Iris pigment epithelial cell (primary cell): Measurements from ENCODE around the gene TTLL9.

Source experiments
- DNase-seq: peaks from one replicate; pipeline ENCODE4 v3.0.0-alpha.2; 2011; ENCODE audit warnings: low read depth

TTLL9 gene

DNA sequence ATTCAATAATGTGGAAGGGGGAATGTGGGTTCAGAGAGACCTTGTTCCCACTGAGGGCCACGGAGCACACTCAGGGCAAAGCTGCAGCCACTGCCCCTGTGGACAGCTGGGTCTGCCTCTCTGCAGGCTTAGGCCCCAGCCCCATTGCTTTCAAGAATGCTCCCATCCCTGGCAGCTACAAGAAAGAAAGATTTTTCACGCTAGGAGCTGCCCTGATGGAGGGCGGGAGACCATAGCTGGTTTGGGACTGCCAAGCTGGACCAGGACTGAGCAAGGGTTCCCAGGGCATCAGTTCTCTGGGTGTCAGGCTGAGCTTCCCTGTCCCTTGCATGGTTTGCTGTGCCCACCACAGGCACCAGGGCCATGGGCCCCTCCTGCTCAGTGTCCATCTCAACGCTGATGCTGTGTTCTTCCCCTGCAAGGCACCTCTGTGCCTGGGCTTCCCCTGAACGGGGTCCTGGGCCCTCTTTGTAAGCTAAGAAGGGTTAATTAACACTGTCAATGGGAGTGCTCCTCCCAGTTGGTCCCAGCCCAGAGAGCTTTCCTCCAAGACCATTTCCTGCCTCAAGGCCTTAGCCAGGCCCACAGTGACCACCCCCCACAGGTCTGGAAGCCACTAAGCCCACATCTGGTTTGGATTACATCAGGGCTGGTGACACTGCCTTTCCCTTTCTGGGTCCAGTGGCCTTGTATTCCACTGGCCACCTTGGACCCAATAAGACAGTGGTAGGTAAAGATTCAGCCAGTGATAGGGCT lies 33.4 kb upstream of the TTLL9 start:
- no peak for DNase-seq

DNA sequence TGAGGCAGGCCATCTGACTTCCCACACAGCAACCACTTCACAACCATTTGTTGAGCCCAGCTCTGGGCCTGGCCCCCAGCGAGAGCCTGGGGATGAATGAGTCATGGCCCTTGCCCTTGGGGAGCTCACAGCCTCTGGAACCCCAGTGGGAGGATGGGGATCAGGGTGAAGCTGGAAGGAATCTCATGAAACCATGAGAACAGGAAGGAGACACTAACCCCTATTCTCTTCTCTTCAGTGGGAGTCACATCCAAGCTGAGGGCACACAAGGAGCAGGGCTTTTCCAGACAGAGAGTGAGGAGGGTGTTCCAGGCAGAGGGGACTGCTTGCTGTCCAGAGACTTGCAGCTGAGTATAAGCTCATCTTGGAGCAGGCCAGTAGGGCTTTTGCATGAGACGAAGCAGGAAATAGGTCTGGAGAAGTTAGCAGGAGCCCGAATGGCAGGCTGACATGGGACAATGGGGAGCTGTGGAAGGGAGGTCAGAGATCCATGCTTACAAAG lies 32.5 kb upstream of the TTLL9 start:
- DNase-seq = peak; percentile 71

DNA sequence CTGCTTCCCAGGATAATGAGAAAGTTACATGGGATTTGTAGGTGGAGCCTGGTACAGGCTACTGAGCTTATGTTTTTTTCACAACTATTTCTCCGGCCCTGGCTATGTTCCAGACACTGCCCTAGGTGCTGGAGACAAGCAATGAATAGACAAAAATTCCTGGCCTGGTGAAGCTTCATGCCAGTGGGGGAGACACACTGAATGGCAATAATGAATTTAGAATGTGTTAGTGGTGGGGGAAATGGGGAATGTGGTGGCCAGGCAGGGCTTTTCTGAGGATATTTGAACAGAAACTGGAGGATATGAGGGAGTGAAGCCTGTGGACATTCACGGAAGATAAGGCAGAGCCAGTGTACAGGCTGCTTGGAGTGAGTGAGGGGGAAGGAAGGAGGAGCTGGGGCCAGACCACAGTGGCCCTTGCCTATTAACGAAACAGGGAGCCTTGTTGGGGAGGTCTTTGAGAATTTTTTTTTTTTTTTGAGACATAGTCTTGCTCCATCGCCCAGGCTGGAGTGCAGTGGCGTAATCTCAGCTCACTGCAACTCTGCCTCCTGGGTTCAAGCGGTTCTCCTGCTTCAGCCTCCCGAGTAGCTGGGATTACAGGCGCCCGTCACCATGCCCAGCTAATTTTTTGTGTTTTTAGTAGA lies 31.7 kb upstream of the TTLL9 start:
- no peak for DNase-seq

DNA sequence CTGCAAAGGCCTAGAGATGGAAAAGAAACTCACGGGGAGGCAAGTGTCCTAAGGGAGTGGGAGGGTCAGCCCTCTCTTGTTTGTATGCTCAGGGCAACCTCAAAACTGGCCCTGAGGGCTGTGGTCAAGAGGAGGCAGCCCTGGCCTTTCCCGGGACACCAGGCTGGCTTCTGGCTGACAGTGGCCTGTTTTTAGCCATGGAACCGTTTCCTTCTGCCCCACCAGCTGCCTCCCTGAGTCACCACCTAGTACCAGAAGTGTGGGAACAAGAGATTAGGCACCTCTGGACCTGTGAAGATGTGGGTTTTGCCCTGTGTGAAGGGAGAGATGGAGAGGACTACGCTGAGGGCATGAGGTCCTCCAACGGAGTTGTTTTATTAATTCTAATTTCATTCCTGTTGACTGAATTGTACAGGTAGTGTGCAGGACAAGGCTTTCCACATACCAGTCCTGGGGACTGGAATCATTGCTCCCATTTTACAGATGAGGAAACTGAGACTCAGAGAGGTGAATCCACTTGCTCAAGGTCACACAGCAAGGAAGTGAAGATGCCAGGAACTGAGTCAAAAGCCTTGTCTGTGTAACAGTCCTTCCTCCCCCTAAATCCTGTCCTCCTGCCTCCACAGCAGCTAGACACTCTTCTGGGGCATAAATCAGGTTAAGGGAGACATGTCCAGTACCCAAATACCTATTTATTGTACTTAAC lies 30.5 kb upstream of the TTLL9 start:
- no peak for DNase-seq

DNA sequence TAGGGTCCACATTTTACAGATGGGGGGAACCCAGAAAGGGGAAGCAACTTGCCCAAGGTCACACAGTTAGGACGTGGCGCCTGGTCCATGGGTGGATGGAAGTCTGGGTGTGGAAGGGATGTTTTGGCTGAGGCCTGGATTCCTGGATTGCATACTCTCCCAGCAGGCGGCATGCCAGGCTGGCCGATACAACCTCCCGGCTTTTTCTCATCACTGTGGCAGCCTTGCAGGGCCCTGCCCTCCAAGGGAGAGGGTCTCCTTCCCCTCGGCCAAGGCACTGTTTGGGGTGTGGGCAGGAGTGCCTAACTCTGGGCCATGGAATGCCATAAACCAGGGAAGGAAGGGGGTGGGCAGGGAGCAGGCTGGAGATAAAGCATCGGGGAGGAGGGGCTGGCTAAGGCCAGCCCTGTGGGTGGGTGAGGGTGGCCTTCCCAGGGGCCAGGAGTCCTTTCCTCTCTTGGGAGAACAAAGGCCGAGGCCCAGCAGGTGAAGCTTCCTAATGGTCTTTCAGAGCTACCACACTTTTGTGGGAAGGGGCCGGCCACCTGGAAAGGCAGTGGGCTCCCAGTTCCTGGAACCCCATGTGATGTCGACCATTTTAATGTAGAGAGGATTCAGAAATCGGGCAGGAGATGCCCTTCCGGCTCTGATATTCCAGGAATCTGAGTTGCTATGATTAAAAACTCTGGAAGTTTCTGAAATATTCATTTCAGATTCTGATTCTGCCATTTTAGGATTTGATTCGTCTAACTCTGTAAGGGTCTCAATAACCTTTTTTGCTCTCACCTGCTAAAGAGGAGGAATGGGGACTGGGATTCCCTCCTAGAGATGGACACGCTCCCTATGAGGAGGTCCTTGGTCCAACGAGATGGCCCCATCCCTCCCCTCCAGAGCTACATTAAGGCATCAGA lies 29.3 kb upstream of the TTLL9 start:
- DNase-seq = no peak

DNA sequence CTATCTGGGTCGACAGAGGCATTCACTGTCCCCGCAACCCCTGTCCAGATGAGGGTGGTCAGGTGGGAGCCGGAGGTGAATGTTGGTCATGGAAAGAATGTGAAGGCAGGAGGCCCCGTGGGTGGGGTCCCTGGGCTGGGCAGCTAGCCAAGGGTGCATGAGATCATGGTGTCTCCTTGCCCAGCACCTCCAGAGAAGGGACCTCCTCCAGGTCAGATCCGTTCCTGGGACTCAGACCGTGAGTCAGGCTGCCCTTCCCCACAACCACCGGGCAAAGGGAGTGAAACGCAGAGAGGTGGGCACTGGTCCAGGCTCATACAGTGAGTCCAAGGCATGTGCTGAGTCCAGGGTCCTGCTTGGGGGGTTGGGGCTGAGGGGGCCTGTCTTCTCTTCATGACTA lies 28.5 kb upstream of the TTLL9 start:
- DNase-seq = peak; percentile 75

DNA sequence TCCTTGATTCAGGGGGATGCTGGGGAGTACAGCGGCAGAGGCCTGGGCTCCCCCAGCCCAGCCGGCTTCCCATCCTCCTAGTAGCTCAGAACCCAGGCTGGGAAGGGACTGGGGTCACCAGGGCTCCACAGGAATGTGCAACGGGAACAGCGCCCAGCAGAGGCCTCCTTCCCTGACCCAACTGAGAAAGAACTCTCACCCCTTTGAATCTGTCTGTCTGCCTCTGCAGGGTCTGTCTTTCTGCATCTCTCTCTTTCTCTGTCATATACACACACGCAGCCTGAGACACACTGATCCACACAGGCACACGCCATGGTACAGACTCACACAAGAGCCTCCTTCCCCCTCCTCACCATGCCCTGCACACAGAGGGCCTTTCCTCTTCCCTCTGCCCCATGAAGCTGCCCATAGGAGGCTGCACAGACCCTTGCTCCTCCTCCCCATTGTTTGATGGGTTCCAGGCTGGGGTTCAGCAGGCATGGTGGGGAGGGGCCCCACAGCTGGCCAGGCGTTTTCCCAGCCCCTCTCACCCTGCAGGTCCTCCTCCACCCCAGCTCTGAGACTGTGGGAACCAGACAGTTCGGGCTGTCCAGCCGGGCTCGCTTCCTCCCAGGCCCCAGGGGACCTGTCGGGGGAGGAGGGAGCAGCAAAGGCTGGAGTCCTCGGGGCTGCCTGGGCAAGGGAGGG lies 27.8 kb upstream of the TTLL9 start:
- DNase-seq = peak; percentile 78

DNA sequence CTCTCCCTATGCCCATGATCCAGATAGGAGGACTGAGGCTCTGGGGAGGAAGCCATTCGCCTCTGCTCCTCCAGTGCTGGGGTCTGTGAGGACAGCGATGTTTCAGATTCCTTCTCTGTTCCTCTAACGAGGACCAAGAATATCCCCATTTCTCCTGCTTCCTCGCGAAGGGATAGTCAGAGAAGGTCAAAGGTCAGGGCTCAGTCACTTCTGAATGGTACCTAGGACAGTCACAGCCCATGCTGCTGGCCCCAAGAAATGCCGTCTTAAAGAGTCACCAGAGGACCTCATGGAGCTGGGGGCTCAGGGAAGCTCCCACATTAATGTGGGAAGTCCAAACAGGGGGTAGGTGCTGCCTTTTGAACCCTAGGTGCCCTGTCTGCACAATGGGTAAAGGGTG lies 27.1 kb upstream of the TTLL9 start:
- no peak for DNase-seq

DNA sequence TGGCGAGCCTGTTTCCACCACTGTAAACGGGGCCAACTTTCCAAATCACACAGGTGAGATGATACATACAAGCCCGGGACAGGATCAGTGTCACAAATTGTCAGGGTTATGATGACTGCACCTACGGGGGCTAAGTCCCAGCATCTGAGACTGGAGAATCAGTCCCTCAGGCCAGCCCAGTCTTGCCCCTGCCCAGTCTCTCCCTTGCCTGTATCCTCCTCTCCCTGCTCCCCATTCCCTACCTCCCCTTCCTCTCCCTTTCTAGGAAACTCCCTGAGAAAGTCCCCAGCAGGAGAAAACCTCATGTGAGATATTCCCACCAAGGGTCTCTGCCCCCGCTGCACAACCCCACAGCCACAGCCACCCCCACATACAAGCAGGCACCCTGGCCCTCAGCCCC lies 26.6 kb upstream of the TTLL9 start:
- DNase-seq = no peak

DNA sequence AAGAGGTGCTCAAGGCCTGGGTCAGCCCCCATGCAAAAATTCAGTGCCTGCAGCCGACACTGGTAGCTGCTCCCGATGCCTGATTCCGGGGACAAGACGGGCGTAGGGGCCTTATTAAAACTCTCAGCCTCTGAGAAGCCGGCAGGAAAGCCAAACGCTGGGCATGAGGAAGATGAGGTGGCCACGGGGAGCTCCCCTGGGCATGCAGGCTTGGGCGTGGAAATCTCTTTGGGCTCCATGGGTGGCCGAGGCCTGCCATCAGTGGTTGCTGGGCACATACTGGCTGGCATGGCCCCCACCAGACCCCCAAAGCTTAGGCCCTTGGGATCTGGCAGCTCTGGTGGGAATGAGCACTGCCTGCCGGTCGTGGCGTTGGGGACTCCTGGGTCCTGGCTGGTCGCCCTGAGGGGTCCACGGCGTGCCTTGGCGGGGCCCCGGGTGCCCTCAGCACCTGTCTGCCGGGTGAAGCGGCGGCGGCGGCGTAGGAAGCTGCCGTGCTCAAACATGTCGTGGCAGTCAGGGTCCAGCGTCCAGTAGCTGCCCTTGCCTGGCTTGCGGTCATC lies 25.6 kb upstream of the TTLL9 start:
- no peak for DNase-seq

DNA sequence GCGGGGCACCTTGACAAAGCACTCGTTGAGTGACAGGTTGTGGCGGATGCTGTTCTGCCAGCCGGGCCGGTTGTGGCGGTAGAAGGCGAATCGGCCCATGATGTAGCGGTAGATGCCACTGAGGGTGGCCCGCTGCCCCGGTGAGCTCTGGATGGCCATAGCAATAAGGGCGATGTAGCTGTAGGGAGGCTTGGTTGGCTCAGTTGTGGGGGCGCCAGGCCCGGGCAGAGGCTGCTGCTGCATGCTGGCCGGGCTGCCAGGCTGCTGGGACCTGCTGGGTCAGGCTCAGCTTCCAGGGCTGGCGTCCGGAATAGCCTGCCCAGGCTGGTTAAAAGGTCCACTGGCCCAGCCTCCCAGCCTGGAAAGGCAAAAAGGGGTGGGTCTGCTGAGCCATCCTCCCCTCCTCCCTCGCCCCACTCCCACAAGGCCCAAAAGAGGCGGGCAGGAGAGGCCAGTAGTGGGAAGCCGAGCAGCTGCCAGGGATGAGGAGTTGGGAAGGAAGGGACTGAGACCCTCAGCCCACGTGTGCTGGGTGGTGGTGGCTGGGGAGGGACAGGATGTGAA lies 25.1 kb upstream of the TTLL9 start, which contains the start of gene FOXS1:
TSS of gene FOXS1 (minus strand) at position 305 of the 564 bp plus-strand sequence. CDS start at position 243, 62 bp downstream.
- DNase-seq = no peak

DNA sequence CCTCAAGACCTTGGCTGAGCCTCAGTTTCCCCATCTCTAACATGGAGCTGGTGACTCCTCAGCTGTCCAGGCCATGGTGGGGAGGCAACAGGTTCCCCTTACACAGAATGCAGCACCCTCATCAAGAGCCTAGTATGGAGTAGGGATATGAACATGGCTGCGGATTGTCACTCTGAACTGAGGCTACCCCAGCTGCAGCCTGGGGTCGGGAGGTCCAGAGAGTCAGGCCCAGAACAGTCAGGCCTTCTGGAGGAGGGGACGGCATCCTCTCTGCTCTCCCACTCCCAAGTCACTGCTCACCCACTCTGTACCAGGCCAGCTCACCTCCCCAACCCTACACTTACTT lies 23.7 kb upstream of the TTLL9 start:
- no peak for DNase-seq

DNA sequence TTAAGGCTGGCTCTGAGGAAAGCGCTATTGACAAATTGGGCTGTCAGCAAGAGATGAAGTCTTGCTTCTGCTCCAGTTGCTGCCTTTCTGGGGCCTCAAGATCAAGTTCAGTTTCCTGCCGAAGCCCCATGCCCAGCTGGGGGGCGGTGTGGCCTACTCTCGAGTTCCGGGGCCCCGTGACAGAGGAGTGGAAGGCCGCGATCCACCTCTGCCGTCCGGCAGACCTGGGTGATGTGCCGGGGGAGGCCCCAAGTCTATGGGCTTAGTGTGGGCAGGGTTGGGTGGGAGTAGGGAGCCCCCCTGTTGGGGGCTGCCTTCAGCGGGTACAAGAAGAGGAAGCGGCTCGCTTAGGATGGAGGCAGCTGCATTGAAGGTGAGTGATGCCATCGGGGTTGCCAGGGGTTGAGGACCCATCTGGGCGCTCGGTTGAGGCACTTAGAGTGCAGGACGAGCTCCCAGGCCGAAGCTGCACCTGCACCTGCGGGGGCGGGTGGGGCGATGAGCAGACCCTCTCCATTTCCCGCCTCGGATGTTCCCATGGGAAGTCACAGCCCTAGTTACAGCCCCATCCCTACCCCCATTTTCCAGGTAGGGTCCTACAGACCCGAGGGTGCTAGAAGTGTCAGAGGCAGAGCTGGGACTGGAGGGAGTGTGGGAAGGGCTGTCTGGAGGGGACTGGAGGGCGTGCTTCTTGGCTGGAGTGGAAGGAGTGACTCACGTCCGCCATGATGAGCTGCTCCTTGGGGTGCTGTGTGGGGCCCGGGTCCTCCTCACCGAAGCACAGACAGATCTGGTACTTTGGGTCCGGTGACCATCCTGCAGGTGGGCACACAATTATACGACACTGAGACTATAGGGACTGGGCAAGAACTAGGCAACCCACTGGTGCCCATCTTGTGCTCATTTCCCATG lies 22.1 kb upstream of the TTLL9 start:
- no peak for DNase-seq

DNA sequence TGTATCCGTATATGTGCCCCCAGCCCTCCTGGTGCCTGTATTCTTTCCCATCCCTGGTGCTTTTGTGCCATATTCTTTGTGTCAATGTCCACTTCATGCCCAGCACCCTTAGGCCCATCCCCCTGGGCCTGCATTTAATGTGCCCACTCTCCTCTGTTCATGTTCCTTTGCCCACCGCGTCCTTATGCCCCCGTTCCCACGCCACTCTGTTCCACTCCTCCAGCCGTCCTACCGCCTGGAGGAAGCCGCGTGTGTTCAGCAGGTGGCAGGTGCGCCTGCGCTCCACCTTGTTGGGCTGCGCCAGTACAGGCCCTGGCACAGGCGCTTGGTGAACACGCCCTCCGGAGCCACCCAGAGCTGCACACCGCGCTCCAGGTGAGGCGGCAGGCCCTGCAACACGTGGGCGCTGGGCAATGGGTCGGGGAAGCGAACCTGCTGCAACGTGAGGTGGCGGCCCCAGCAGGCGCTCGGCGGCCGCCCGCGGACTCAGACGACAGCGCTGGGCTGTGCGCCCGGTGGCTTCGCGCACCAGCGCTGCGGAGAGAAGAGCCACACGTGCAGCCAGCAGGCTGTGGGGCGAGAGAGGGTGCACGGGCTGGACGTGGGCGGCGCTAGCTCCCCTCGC lies 21.0 kb upstream of the TTLL9 start:
- no peak for DNase-seq

DNA sequence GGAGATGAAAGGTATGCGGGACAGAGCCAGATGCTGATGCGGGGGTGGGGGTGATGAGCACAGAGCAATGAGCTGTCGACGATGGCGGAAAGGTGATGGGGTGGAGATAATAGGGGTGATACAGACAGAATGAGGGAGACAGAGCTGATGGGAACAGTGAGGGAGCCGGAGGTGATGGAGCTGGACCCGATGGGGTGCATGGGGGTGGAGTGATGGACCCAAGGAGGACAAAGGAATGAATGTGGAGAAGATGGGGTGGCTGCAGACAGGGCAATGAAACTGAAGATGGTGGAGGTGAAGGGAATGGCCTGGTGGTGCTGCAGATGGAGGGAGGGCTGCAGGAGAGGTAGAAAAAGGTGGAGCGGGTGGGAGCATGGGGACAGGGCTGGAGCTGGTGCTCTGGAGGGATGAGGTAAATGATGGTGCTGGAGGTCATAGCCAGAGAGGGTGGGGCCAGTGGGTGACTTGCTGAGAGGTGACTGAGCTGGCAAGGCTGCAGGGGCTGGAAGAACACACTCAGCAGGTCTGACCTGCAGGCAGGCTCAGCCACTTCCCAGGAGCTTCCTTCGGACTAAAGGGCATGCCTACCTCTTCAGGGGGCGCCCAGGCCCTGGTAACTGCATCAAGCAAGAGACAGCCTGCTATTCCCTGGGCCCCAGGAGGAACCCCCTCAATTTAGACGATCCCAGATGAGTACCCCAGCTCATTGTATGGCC lies 19.0 kb upstream of the TTLL9 start:
- DNase-seq = no peak

DNA sequence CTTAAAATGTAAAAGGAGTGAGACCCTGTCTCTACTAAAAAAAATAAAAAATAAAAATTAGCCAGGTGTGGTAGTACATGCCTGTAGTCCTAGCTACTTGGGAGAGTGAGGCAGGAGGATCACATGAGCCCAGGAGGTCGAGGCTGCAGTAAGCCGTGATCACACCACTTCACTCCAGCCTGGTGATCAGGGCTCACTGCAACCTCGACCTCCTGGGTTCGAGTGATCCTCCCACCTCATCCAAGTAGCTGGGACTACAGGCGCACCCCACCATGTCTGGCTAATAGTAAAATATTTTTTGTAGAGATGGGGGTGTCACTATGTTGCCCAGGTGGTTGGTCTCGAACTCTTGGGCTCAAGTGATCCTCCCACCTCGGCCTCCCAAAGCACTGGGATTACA lies 17.0 kb upstream of the TTLL9 start:
- DNase-seq = no peak

DNA sequence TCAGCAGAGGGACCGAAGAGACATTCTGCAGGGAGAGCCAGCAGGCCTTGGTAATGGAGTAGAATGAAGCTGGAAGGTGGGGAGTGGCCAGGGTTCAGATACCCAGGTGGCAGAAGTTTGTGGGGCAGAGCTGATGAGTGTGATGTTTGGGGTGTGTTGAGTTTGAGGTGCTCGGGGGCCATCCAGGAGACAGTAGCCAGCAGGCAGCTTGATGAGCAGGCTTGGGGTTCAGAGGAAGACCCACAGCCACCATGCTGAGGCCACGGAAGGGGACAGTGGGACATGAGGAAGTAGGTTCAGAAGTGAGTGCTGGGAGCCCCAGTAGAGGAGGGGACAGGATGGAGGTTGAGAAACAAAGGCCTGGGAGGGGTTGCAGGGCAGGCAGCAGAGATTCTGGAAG lies 13.9 kb upstream of the TTLL9 start:
- no peak for DNase-seq
